Left lung (tissue), 10 donors: ENCODE results near the gene COL20A1. TPM values are rescaled to one million over a fixed set of nuclear protein-coding genes. Genes with fewer than 3 reads are reported as not detected.
A peak's percentile ranks its signal among the peaks of the same experiment; 100 is the strongest.

ENCODE experiments used
- ATAC-seq: fragments of 200-7000 bp; cut with Tn5 transposase; one replicate; pipeline ENCODE4 v1.9.1; 2020; ENCODE audit warnings: moderate library complexity
- DNase-seq, 4 donors: peaks; one replicate each; pipeline ENCODE4 v3.0.0-alpha.2; 2013 to 2020
- H3K27ac ChIP-seq, 2 donors: fragments of 200-600 bp; sonication (generic) in 1 of 2; one replicate each; pipeline versions ENCODE4 v1.5.0 to v1.8.0; 2020 to 2021
- H3K27me3 ChIP-seq, 2 donors: fragments of 200-600 bp; sonication (generic) in 1 of 2; one replicate each; pipeline versions ENCODE4 v1.5.0 to v1.8.0; 2020 to 2021
- H3K36me3 ChIP-seq, 2 donors: fragments of 200-600 bp; sonication (generic) in 1 of 2; one replicate each; pipeline versions ENCODE4 v1.5.0 to v1.8.0; 2020 to 2021
- H3K4me1 ChIP-seq, 2 donors: fragments of 200-600 bp; one replicate each; pipeline ENCODE4 v1.8.0; 2021
- H3K4me3 ChIP-seq, 2 donors: fragments of 200-600 bp; sonication (generic) in 1 of 2; one replicate each; pipeline versions ENCODE4 v1.5.0 to v1.8.0; 2020 to 2021; ENCODE audit warnings: mild to moderate bottlenecking in 1 of 2
- H3K9me3 ChIP-seq, 2 donors: fragments of 200-600 bp; sonication (generic) in 1 of 2; one replicate each; pipeline versions ENCODE4 v1.5.0 to v1.8.0; 2020 to 2021
- CTCF ChIP-seq, 2 donors: fragments of 200-600 bp; sonication (generic) in 1 of 2; IDR thresholded peaks; one replicate each; pipeline versions ENCODE4 v1.5.0 to v1.8.0; 2021; ENCODE audit warnings: antibody characterized with exemption in 2 of 2
- intact Hi-C, 2 donors: fragments of 100-400 bp; cut with DNase I; formaldehyde crosslinking; loops; one replicate each; pipeline versions ENCODE4 v1.11.2 to v1.14.2; 2022
- polyA plus RNA-seq, 6 donors: library from polyadenylated mRNA; unstranded; fragments of 120-200 nt; gene quantifications; one replicate each; pipeline ENCODE4 v1.2.1, GENCODE V29; 2013; ENCODE audit not compliant: insufficient read length in 6 of 6
- total RNA-seq, 2 donors: library from RNA; stranded (reverse); fragmentation: NEBNext Ultra II Directional; extraction: Animal tissue kit (Norgen Biotek cat#: 25700); gene quantifications; one replicate each; pipeline ENCODE4 v1.2.1, GENCODE V29; 2021
- donor health status: DM: no; HTN: yes; CAD: no.
- donor health status: DM: no; HTN: no; CAD: no.

Gene COL20A1
- total and polyA plus RNA-seq, 8 donors = 0.08 to 0.31 (median 0.24) TPM; not detected in 2

GRCh38 chr20:63253065-63253437, 39.9 kb upstream of the COL20A1 start:
- intact Hi-C loops = no loop called here
- Histone ChIP-seq H3K4me3 (no peak overlapping the region), H3K36me3 (no peaks in the 10 kb centered on the region), H3K9me3 (no peaks in the 10 kb centered on the region), H3K27me3 (peaks cover 48 to 92% of the 10 kb centered on the region in 2 donors), H3K27ac (no peak overlapping the region), H3K4me1 (peaks cover 0 to 11% of the 10 kb centered on the region in 2 donors)
- ATAC-seq (no peak), DNase-seq (no peak)
- TF ChIP-seq CTCF (IDR thresholded peaks at IDR 0.05) = no peak

- H3K9me3 ChIP-seq = no peaks in the 10 kb centered on the region
- DNase-seq = peak in 1 of 4 donors; percentile 60
- H3K27ac ChIP-seq = no peak overlapping the region
- H3K36me3 ChIP-seq = no peaks in the 10 kb centered on the region
- peak overlapping the region in 1 of 2 donors; percentile 17 for H3K4me3 ChIP-seq
- ATAC-seq = no peak
- TF ChIP-seq CTCF (IDR thresholded peaks at IDR 0.05) = no peak
- intact Hi-C loops = no loop called here
- H3K4me1 ChIP-seq = peaks cover 0 to 11% of the 10 kb centered on the region in 2 donors
- peaks cover 48 to 92% of the 10 kb centered on the region in 2 donors for H3K27me3 ChIP-seq
Observed at GRCh38 chr20:63253438-63254231, 39.4 kb upstream of the COL20A1 start.

GRCh38 chr20:63254232-63254605, 38.8 kb upstream of the COL20A1 start, which contains the start of gene NKAIN4:
NKAIN4 (minus strand) TSS chr20:63254463; CDS start chr20:63254450, 13 bp downstream.
- Histone ChIP-seq H3K4me1 (peaks cover 0 to 11% of the 10 kb centered on the region in 2 donors), H3K9me3 (no peaks in the 10 kb centered on the region), H3K36me3 (no peaks in the 10 kb centered on the region), H3K27me3 (peaks cover 48 to 92% of the 10 kb centered on the region in 2 donors), H3K4me3 (peak within 1 kb of the TSS in 1 of 2 donors; percentile 17), H3K27ac (no peak within 1 kb of the TSS)
- no peak for TF ChIP-seq CTCF (IDR thresholded peaks at IDR 0.05)
- intact Hi-C loops = no loop called here
- ATAC-seq (no peak), DNase-seq (no peak)

GRCh38 chr20:63254606-63255384, 38.2 kb upstream of the COL20A1 start:
- DNase-seq (no peak), ATAC-seq (no peak)
- TF ChIP-seq CTCF (IDR thresholded peaks at IDR 0.05) = no peak
- Histone ChIP-seq H3K4me1 (peaks cover 0 to 11% of the 10 kb centered on the region in 2 donors), H3K9me3 (no peaks in the 10 kb centered on the region), H3K4me3 (no peak overlapping the region), H3K27me3 (peaks cover 48 to 92% of the 10 kb centered on the region in 2 donors), H3K27ac (no peak overlapping the region), H3K36me3 (no peaks in the 10 kb centered on the region)
- intact Hi-C loops = no loop called here
